Activated naive CD4-positive, alpha-beta T cell (primary cell): ENCODE data around the gene LILRA1.
"Not testable (repeated sequence)": the region's sequence is repeated elsewhere in the genome, so short reads cannot be mapped to it uniquely, and the experiment has no call there.

ENCODE experiments used
- DNase-seq, 4 experiments: peaks; one replicate each; lab custom pipeline; 2025; lab: John Stamatoyannopoulos, UW

Gene LILRA1

GRCh38 chr19:54593445-54593844 is at the start of gene LILRA1:
TSS of gene LILRA1 (plus strand) at chr19:54593632. CDS start at chr19:54594245, 613 bp downstream.
- not testable (repeated sequence) for DNase-seq

GRCh38 chr19:54548806-54549205 is 44.6 kb upstream of the LILRA1 start:
- DNase-seq = no peak

DNA sequence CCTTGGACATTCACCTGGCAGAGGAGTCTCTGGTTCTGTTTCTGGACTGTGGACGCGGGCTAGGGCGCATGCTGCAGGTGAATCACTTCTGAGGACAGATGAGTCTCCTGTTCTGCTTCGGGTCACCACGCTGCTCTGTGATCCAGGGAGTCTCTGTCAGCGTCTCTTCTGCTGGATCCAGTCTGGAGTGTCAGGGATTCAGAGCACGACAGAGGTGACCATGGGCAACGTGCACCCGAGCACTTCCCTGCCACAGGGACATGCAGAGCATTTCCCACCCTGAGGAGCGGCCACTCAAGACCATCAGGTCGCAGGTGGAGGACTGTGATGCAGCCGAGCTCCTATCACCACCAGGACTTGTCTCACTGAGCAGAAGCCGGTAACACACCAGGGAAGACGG is 44.2 kb upstream of the LILRA1 start:
- no peak for DNase-seq

DNA sequence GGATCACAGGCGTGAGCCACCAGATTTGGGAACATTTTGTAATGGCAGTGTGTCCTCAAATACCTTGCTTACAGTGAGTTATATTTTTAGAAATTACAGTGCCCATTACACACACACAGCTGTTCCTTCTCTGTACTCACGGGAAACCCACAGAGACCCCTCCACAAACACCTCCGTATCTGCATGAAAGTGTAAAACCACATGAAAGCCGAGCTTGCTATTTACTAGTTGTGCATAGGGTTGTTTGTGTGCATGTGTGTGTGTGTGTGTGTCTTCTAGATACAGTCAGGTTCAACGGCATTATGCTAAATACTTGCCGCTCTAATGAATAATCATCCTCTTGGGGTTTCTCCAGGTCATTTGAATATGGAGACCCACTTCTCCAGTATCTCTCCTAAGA is 42.1 kb upstream of the LILRA1 start:
- no peak for DNase-seq

- no peak for DNase-seq
Measured at GRCh38 chr19:54551950-54552912, 41.2 kb upstream of the LILRA1 start.

GRCh38 chr19:54552913-54553310 is 40.5 kb upstream of the LILRA1 start:
- no peak for DNase-seq

DNA sequence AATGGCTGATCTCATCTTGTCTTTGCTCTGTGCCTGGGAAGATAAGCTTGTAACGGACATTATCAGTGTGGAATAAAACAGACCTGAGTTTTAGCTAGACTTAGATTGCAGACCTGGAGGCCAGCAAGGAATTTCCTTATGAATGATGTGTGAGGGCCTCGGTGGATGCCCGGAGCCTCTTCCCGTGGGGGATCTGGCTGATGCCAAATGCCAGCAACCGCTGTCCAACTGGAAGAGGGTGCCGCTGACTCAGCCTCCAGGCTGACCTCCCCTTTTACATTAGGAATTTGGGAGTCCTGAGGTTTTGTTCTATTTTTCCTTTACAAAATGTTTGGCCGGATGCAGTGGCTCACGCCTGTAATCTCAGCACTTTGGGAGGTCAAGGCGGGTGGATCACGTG is 39.4 kb upstream of the LILRA1 start:
- no peak for DNase-seq

- DNase-seq = no peak
Measured at GRCh38 chr19:54554896-54555295, 38.5 kb upstream of the LILRA1 start.

GRCh38 chr19:54556194-54556593 is 37.2 kb upstream of the LILRA1 start:
- DNase-seq = no peak

GRCh38 chr19:54558339-54558738 is 35.1 kb upstream of the LILRA1 start:
- no peak for DNase-seq

DNA sequence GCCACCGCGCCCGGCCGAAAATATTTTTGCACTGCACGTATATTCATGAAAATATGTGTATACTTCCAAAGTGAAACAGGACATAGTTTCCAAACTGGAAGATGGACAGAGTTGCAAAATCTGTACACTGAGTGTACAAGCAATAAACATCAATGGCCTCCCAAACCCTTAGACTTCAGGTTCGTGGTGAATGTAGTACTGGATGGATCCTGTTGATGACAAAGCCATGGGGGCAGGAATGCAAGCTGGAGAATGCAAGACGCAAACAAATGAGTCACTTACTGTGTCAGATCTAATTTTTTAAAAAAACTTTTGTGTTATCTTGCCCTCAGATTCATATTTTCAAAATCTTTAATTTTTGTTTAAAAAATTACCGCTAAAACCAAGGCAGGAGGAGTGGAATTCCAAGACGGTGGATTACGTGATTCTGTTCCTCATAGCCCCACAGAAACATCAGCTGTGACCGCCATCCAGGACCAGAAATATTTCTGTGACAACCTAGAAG is 32.5 kb upstream of the LILRA1 start:
- no peak for DNase-seq

- DNase-seq = no peak
Measured at GRCh38 chr19:54561840-54562239, 31.6 kb upstream of the LILRA1 start.

- not testable (repeated sequence) for DNase-seq
Measured at GRCh38 chr19:54563206-54563605, 30.2 kb upstream of the LILRA1 start.

- no peak for DNase-seq
Measured at GRCh38 chr19:54570316-54570715, 23.1 kb upstream of the LILRA1 start.

DNA sequence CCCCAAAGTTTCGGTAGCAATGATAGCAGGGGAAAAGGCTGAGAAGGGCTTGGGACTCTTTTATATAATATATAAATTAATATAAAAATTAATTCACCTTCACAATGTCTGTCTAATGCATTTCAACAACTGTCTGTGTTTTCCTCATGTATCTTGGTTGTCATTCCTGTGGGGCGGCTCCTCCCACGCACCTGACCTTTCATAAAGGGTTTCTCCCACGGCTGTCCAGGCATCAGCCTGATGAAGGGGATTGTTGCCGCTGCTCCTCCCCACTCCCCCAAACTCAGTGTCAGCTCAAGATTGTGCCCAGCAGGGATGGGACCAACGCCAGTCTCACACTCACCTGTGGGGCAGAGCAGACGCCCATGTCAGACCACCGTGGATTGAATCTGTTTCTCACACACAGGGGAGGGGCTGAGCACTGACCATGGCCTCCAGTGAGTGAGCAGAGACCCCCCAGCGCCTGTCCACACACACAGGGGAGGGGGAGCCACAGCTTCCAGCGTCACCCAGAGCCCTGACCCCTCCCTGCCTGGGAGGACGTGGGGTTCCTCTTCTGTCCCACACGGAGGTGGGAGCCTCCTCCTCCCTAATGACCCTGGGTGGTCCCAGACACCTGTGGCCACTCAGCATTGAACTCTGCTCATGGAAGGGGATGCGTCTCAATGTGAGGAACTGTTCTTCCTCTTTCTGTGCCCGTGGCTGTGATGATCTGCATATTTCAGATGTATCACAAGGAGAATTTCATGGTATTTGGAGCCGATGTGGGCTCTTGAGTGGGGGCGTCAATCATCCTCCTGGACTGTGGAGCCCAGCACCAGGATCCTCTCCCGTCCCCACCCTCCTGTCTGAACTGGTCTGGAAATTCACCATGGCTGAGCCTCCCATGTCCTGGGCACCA is 21.5 kb upstream of the LILRA1 start:
- not testable (repeated sequence) for DNase-seq

DNA sequence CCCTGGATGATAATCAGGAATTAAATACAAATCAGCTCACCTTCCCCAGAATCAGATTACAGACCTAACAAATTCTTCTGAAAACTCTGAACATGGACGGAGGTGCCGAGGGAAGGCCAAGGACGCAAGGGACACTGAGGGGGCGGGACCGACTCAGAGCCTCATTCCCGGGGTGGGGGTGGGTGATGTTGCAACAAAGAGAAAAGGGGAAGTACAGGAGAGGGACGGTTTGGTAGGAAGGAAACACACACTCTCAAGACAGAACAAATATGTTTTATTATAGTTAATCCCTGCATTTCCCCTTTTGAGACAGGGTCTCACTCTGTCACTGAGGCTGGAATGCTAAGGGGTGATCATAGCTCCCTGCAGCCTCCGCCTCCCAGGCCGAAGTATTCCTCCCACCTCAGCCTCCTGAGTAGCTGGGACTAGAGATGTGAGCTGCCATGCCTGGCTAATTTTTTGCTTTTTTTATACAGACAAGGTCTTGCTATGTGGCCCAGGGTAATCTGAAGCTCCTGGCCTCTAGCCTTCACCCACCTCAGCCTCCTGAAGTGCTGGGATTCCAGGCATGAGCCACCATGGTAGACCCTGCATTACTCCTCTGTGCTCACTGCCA is 20.6 kb upstream of the LILRA1 start:
- DNase-seq = no peak

DNA sequence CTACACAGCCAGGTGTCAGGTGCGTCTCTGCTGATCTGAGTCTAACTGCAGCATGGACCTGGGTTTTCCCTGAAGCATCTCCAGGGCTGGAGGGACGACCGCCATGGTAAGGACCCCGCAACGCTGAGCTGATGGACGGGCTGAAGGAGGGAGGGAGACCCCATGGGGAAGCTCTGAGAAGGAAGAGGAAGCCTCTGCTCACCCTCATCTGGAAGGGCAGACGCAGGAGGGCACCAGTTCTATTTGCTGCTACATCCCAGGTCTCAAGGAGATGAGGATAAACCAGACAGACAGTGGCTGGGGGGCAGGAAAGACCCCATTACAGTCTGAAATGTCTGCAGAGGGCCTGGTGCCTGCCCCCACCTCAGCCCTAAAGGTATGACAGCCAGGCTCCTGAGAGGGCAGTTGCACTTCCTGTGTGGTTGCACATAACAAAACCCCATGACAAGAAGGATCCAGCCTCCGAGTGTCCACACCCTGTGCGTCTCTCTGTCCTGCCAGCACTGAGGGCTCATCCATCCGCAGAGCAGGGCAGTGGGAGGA is 20.0 kb upstream of the LILRA1 start, which contains the start of gene LILRA2:
Gene LILRA2 (plus strand): TSS at position 461 of the 543 bp plus-strand sequence. CDS start 89 bp downstream, outside the sequence.
- DNase-seq = no peak

GRCh38 chr19:54574051-54574450 is 19.4 kb upstream of the LILRA1 start:
- no peak for DNase-seq

GRCh38 chr19:54574527-54575056 is 18.8 kb upstream of the LILRA1 start:
- no peak for DNase-seq

DNA sequence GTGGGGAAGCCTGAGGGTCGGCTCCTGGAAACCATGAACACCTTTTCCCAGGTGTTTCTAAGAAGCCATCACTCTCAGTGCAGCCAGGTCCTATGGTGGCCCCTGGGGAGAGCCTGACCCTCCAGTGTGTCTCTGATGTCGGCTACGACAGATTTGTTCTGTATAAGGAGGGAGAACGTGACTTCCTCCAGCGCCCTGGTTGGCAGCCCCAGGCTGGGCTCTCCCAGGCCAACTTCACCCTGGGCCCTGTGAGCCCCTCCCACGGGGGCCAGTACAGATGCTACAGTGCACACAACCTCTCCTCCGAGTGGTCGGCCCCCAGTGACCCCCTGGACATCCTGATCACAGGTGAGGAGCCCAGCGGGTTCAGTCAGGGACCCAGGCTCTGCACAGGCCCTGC is 18.2 kb upstream of the LILRA1 start:
- DNase-seq = not testable (repeated sequence)

- DNase-seq = no peak
Measured at GRCh38 chr19:54576411-54576976, 16.9 kb upstream of the LILRA1 start.
